ENCODE results near the gene FDCSP. TPM values are rescaled to one million over a fixed set of nuclear protein-coding genes. Genes with fewer than 3 reads are reported as not detected.

Gene FDCSP
- total RNA-seq = not detected
- polyA plus RNA-seq = not detected

- no peak within 1 kb of the TSS for H3K4me3 Mint-ChIP-seq
- H3K36me3 Mint-ChIP-seq = no peaks in the 10 kb centered on the region
- H3K27ac Mint-ChIP-seq = peak within 1 kb of the TSS in 1 of 8 donors; percentile 24
- H3K9me3 Mint-ChIP-seq = peaks cover 0 to 2% (median 0%) of the 10 kb centered on the region in 5 donors
- ChIA-PET CTCF (no interaction called here), POLR2A (no interaction called here)
- Histone ChIP-seq H3K4me1 (ENCODE audit: insufficient read depth, low read length) (no peaks in the 10 kb centered on the region), H3K36me3 (ENCODE audit: insufficient read depth, low read length) (no peaks in the 10 kb centered on the region), H3K27me3 (ENCODE audit: insufficient read depth, low read length, poor library complexity, severe bottlenecking) (no peaks in the 10 kb centered on the region), H3K9me3 (ENCODE audit: low read length) (no peaks in the 10 kb centered on the region), H3K27ac (ENCODE audit: low read depth, low read length) (no peak within 1 kb of the TSS), H3K4me3 (ENCODE audit: low read length) (no peak within 1 kb of the TSS)
- no peaks in the 10 kb centered on the region for H3K4me1 Mint-ChIP-seq
- DNase-seq = no peak
- H3K27me3 Mint-ChIP-seq = no peaks in the 10 kb centered on the region
Observed at GRCh38 chr4:70225824-70226223, at the start of gene FDCSP. FDCSP (plus strand) TSS chr4:70226124; CDS start chr4:70231195, 5,071 bp downstream.

- Histone ChIP-seq H3K4me1 (ENCODE audit: insufficient read depth, low read length) (no peaks in the 10 kb centered on the region), H3K27ac (ENCODE audit: low read depth, low read length) (no peak overlapping the region), H3K9me3 (ENCODE audit: low read length) (no peaks in the 10 kb centered on the region), H3K36me3 (ENCODE audit: insufficient read depth, low read length) (no peaks in the 10 kb centered on the region), H3K4me3 (ENCODE audit: low read length) (no peak overlapping the region), H3K27me3 (ENCODE audit: insufficient read depth, low read length, poor library complexity, severe bottlenecking) (no peaks in the 10 kb centered on the region)
- peaks cover 0 to 4% (median 0%) of the 10 kb centered on the region in 5 donors for H3K9me3 Mint-ChIP-seq
- no peak overlapping the region for H3K4me3 Mint-ChIP-seq
- peaks cover 0 to 2% of the 10 kb centered on the region in 2 donors for H3K27me3 Mint-ChIP-seq
- no peak overlapping the region for H3K27ac Mint-ChIP-seq
- H3K4me1 Mint-ChIP-seq = no peaks in the 10 kb centered on the region
- no peak for DNase-seq
- ChIA-PET POLR2A (no interaction called here), CTCF (no interaction called here)
- no peaks in the 10 kb centered on the region for H3K36me3 Mint-ChIP-seq
Observed at GRCh38 chr4:70177090-70177489, 48.8 kb upstream of the FDCSP start.

DNA sequence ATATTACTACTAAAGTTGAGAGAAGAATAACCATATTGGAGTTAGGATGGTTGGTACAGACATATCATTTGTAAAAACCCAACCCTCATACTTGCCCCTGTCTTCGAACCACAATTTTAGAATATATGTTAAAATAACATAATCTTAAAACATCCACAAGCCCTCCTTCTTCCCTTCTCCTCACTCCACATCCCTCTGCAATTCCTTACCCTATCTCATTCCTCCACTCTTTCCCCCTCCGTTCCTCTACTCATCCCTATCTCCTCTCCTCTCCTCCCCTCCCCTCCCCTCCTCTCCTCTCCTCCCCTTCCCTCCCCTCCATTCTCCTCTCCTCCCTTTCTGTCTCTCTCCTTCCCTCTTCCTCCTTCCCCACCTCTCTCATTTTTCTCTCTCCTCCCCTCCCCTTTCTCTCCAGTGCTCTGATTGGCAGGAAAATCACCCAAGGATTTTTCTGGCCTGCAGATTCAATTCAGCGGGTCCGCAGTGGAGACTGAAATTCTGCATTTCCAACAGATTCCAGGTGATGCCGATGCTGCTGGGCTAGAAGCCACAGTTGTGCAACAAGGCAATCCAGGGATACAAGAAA, 47.8 kb upstream of the FDCSP start:
- ChIA-PET CTCF (no interaction called here), POLR2A (no interaction called here)
- H3K27ac ChIP-seq (ENCODE audit: low read depth, low read length) = no peak overlapping the region
- no peak for DNase-seq
- no peak overlapping the region for H3K4me3 ChIP-seq (ENCODE audit: low read length)
- no peaks in the 10 kb centered on the region for H3K27me3 ChIP-seq (ENCODE audit: insufficient read depth, low read length, poor library complexity, severe bottlenecking)
- H3K9me3 Mint-ChIP-seq = peaks cover 0 to 4% (median 0%) of the 10 kb centered on the region in 5 donors
- H3K36me3 Mint-ChIP-seq = no peaks in the 10 kb centered on the region
- H3K27me3 Mint-ChIP-seq = no peaks in the 10 kb centered on the region
- H3K9me3 ChIP-seq (ENCODE audit: low read length) = no peaks in the 10 kb centered on the region
- H3K4me3 Mint-ChIP-seq = no peak overlapping the region
- H3K4me1 ChIP-seq (ENCODE audit: insufficient read depth, low read length) = no peaks in the 10 kb centered on the region
- H3K27ac Mint-ChIP-seq = no peak overlapping the region
- no peaks in the 10 kb centered on the region for H3K4me1 Mint-ChIP-seq
- H3K36me3 ChIP-seq (ENCODE audit: insufficient read depth, low read length) = no peaks in the 10 kb centered on the region

- Mint-ChIP-seq H3K27me3 (no peaks in the 10 kb centered on the region), H3K4me3 (no peak overlapping the region), H3K36me3 (no peaks in the 10 kb centered on the region), H3K9me3 (peaks cover 0 to 4% (median under 1%) of the 10 kb centered on the region in 5 donors), H3K4me1 (no peaks in the 10 kb centered on the region), H3K27ac (no peak overlapping the region)
- CTCF ChIA-PET = no interaction called here
- no peaks in the 10 kb centered on the region for H3K27me3 ChIP-seq (ENCODE audit: insufficient read depth, low read length, poor library complexity, severe bottlenecking)
- H3K9me3 ChIP-seq (ENCODE audit: low read length) = no peaks in the 10 kb centered on the region
- H3K27ac ChIP-seq (ENCODE audit: low read depth, low read length) = no peak overlapping the region
- no peak overlapping the region for H3K4me3 ChIP-seq (ENCODE audit: low read length)
- POLR2A ChIA-PET = no interaction called here
- H3K4me1 ChIP-seq (ENCODE audit: insufficient read depth, low read length) = no peaks in the 10 kb centered on the region
- no peaks in the 10 kb centered on the region for H3K36me3 ChIP-seq (ENCODE audit: insufficient read depth, low read length)
- no peak for DNase-seq
Observed at GRCh38 chr4:70179811-70180210, 46.1 kb upstream of the FDCSP start.

DNA sequence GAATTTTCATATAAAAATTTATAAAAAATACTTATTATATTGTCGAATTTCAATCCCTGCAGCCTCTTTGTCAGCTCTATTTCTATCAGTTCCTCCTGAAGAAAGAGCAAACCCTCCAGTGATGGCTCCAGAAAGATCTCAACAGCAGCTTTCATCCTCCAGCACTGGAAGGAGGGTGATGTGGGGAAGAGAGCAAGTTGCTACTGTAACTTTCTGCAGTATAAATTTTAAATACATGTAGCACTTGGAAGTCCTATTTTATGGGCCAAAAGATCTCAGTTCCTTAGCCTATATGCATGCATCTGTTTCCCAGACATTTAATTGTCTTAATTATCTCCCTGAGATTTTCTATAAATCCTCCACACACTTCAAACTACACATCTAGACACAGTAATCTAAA, 44.1 kb upstream of the FDCSP start:
- Mint-ChIP-seq H3K4me1 (no peaks in the 10 kb centered on the region), H3K4me3 (no peak overlapping the region), H3K9me3 (peaks cover 0 to 5% (median 2%) of the 10 kb centered on the region in 5 donors), H3K27me3 (no peaks in the 10 kb centered on the region), H3K36me3 (no peaks in the 10 kb centered on the region), H3K27ac (no peak overlapping the region)
- no peaks in the 10 kb centered on the region for H3K36me3 ChIP-seq (ENCODE audit: insufficient read depth, low read length)
- no peak overlapping the region for H3K27ac ChIP-seq (ENCODE audit: low read depth, low read length)
- CTCF ChIA-PET = no interaction called here
- no peaks in the 10 kb centered on the region for H3K27me3 ChIP-seq (ENCODE audit: insufficient read depth, low read length, poor library complexity, severe bottlenecking)
- H3K4me1 ChIP-seq (ENCODE audit: insufficient read depth, low read length) = no peaks in the 10 kb centered on the region
- H3K4me3 ChIP-seq (ENCODE audit: low read length) = no peak overlapping the region
- DNase-seq = no peak
- no peaks in the 10 kb centered on the region for H3K9me3 ChIP-seq (ENCODE audit: low read length)
- POLR2A ChIA-PET = no interaction called here

GRCh38 chr4:70182517-70183167, 43.3 kb upstream of the FDCSP start:
- POLR2A ChIA-PET = no interaction called here
- Histone ChIP-seq H3K36me3 (ENCODE audit: insufficient read depth, low read length) (no peaks in the 10 kb centered on the region), H3K9me3 (ENCODE audit: low read length) (no peaks in the 10 kb centered on the region), H3K4me3 (ENCODE audit: low read length) (no peak overlapping the region), H3K27me3 (ENCODE audit: insufficient read depth, low read length, poor library complexity, severe bottlenecking) (no peaks in the 10 kb centered on the region), H3K27ac (ENCODE audit: low read depth, low read length) (no peak overlapping the region), H3K4me1 (ENCODE audit: insufficient read depth, low read length) (no peaks in the 10 kb centered on the region)
- Mint-ChIP-seq H3K9me3 (peaks cover 0 to 5% (median 0%) of the 10 kb centered on the region in 5 donors), H3K4me3 (no peak overlapping the region), H3K36me3 (no peaks in the 10 kb centered on the region), H3K27me3 (no peaks in the 10 kb centered on the region), H3K4me1 (no peaks in the 10 kb centered on the region), H3K27ac (no peak overlapping the region)
- CTCF ChIA-PET = no interaction called here
- no peak for DNase-seq

DNA sequence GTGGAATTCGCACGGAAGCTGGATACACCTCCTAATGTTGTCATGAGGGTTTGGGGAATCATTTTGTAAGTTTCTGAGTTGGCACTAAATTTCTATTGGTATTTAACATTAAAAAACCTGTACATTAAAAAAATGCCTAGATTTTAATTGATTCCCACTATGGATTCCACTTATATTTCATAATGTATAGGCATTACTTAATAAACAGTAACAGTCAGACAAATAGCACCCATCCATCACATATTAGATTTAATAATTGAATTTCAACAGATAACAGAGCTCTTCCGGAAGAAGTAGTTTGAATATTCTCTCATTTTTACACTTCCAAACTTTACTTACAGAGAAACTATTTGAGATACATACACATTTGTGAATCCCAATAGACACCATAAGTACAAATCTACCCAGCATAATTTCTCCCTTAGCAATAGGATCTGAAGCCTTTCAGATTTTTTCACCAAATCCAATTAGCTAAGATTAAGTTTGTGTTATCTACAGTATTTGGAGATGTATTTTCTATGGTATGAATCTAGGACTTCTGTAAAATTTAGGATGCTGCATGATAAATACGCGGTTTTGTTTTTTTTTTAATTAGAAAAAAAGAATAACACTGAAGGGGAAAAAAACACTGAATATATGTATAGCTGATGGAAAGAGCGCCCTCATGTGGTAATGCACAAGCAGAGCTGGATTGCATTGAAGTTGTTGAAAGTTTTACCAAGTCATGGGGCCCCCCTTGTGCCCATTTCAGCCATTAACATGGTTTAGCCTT, 42.6 kb upstream of the FDCSP start:
- no peaks in the 10 kb centered on the region for H3K36me3 ChIP-seq (ENCODE audit: insufficient read depth, low read length)
- ChIA-PET CTCF (no interaction called here), POLR2A (no interaction called here)
- no peaks in the 10 kb centered on the region for H3K4me1 ChIP-seq (ENCODE audit: insufficient read depth, low read length)
- H3K27me3 Mint-ChIP-seq = no peaks in the 10 kb centered on the region
- H3K9me3 Mint-ChIP-seq = peaks cover 0 to 5% (median 2%) of the 10 kb centered on the region in 5 donors
- H3K4me3 ChIP-seq (ENCODE audit: low read length) = no peak overlapping the region
- DNase-seq = no peak
- no peaks in the 10 kb centered on the region for H3K36me3 Mint-ChIP-seq
- no peak overlapping the region for H3K4me3 Mint-ChIP-seq
- no peak overlapping the region for H3K27ac ChIP-seq (ENCODE audit: low read depth, low read length)
- H3K9me3 ChIP-seq (ENCODE audit: low read length) = no peaks in the 10 kb centered on the region
- no peaks in the 10 kb centered on the region for H3K4me1 Mint-ChIP-seq
- H3K27ac Mint-ChIP-seq = no peak overlapping the region
- H3K27me3 ChIP-seq (ENCODE audit: insufficient read depth, low read length, poor library complexity, severe bottlenecking) = no peaks in the 10 kb centered on the region

DNA sequence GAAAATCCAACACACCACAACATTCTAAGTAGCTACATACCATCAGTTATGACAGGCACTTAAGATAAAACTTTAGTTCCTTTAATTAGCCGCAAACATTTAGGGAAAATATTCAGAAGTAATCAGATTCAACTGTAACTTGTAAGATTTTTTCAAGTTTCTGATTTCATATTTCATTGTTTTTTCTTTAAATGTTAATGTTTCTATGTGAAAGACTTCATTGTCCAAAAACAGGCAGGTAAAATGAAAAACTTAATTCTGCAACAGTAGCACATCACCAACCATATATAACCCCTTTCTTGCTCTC, 42.0 kb upstream of the FDCSP start:
- Histone ChIP-seq H3K9me3 (ENCODE audit: low read length) (no peaks in the 10 kb centered on the region), H3K36me3 (ENCODE audit: insufficient read depth, low read length) (no peaks in the 10 kb centered on the region), H3K4me1 (ENCODE audit: insufficient read depth, low read length) (no peaks in the 10 kb centered on the region), H3K4me3 (ENCODE audit: low read length) (no peak overlapping the region), H3K27me3 (ENCODE audit: insufficient read depth, low read length, poor library complexity, severe bottlenecking) (no peaks in the 10 kb centered on the region), H3K27ac (ENCODE audit: low read depth, low read length) (no peak overlapping the region)
- Mint-ChIP-seq H3K36me3 (no peaks in the 10 kb centered on the region), H3K27ac (no peak overlapping the region), H3K27me3 (no peaks in the 10 kb centered on the region), H3K4me1 (no peaks in the 10 kb centered on the region), H3K9me3 (peaks cover 0 to 5% (median 2%) of the 10 kb centered on the region in 5 donors), H3K4me3 (no peak overlapping the region)
- DNase-seq = no peak
- ChIA-PET POLR2A (no interaction called here), CTCF (no interaction called here)

Measured in CD8-positive, alpha-beta memory T cell (primary cell).